H1 (cell line): ENCODE results near the gene CAPN6. TPM values are rescaled to one million over a fixed set of nuclear protein-coding genes. Genes with fewer than 3 reads are reported as not detected.

Experiments used
- CTCF ChIA-PET: fragments of 300-600 bp; sonication (Branson Sonifier 250); formaldehyde crosslinking; loops from one replicate; lab custom pipeline; 2021; ENCODE audit not compliant: partially characterized antibody; lab: Charles Lee
- POLR2A ChIA-PET: fragments of 300-600 bp; sonication (Branson Sonifier 250); formaldehyde crosslinking; loops from one replicate; lab custom pipeline; 2021; ENCODE audit warnings: inconsistent platforms; ENCODE audit not compliant: partially characterized antibody; lab: Charles Lee
- DNase-seq, 2 experiments: peaks; one replicate each; pipeline versions ENCODE4 v3.0.0 to v3.0.0-alpha.2; 2010 to 2022; ENCODE audit warnings: low spot score in 2 of 2, low read depth in 1 of 2, mixed read lengths in 1 of 2
- FAIRE-seq: peaks from 2 replicates; lab custom pipeline; 2011; peaks lifted over from hg19 to GRCh38; lab: Jason Lieb, UNC
- H2AFZ ChIP-seq: 2 replicates; pipeline ENCODE4 v1.8.1; 2012; ENCODE audit warnings: low read length, inconsistent platforms
- H2AK5ac ChIP-seq: 2 replicates; pipeline ENCODE4 v1.6.1; 2013; ENCODE audit warnings: low read depth, low read length
- H2BK120ac ChIP-seq: replicated peaks from 2 replicates; pipeline ENCODE3; 2013; ENCODE audit warnings: low read depth, low read length, inconsistent platforms
- H2BK12ac ChIP-seq: 2 replicates; pipeline ENCODE4 v1.6.1; 2013; ENCODE audit warnings: low read depth, low read length
- H2BK15ac ChIP-seq: 2 replicates; pipeline ENCODE4 v1.6.1; 2013; ENCODE audit warnings: low read length
- H2BK20ac ChIP-seq: 2 replicates; pipeline ENCODE4 v1.6.1; 2013; ENCODE audit warnings: low read length
- H2BK5ac ChIP-seq: 2 replicates; pipeline ENCODE4 v1.6.1; 2013; ENCODE audit warnings: low read depth, low read length
- H3K14ac ChIP-seq: 2 replicates; pipeline ENCODE4 v1.6.1; 2013; ENCODE audit warnings: inconsistent platforms; ENCODE audit not compliant: insufficient read length
- H3K18ac ChIP-seq: 2 replicates; pipeline ENCODE4 v1.6.1; 2013; ENCODE audit warnings: low read length; ENCODE audit errors: extremely low read depth
- H3K23ac ChIP-seq: 2 replicates; pipeline ENCODE4 v1.6.1; 2013; ENCODE audit warnings: inconsistent platforms; ENCODE audit not compliant: insufficient read length
- H3K23me2 ChIP-seq: 2 replicates; pipeline ENCODE4 v1.6.1; 2013; ENCODE audit warnings: low read depth, low read length
- H3K27ac ChIP-seq: 2 replicates; pipeline ENCODE4 v1.6.1; 2011; ENCODE audit warnings: low read depth, low read length, inconsistent platforms
- H3K27me3 ChIP-seq, 4 experiments: replicated peaks in 1 of 4; 1 replicate in 1 of 4; 2 replicates in 3 of 4; pipeline versions ENCODE4 v1.6.1 to v1.8.1; 2011 to 2013; ENCODE audit warnings: low read length in 3 of 4, mild to moderate bottlenecking in 3 of 4, inconsistent platforms in 2 of 4, mixed read lengths in 2 of 4, moderate library complexity in 1 of 4; ENCODE audit not compliant: control insufficient read depth in 3 of 4, insufficient read depth in 3 of 4; ENCODE audit errors: extremely low read depth in 1 of 4
- H3K36me3 ChIP-seq, 4 experiments: 2 replicates each; pipeline versions ENCODE4 v1.6.1 to v1.8.1; 2011 to 2013; ENCODE audit warnings: mild to moderate bottlenecking in 4 of 4, low read length in 3 of 4, moderate library complexity in 2 of 4, control low read depth in 1 of 4, inconsistent platforms in 1 of 4; ENCODE audit not compliant: insufficient read depth in 4 of 4, control insufficient read depth in 2 of 4
- H3K4ac ChIP-seq: replicated peaks from 2 replicates; pipeline ENCODE3; 2013; ENCODE audit warnings: low read length, low read depth, mixed read lengths, inconsistent platforms; ENCODE audit not compliant: insufficient read length
- H3K4me1 ChIP-seq, 4 experiments: replicated peaks in 1 of 4; 1 replicate in 1 of 4; 2 replicates in 3 of 4; pipeline versions ENCODE4 v1.6.1 to v1.8.1; 2011 to 2013; ENCODE audit warnings: low read length in 3 of 4, inconsistent platforms in 2 of 4, mixed read lengths in 1 of 4; ENCODE audit not compliant: insufficient read depth in 4 of 4, control insufficient read depth in 3 of 4
- H3K4me2 ChIP-seq, 2 experiments: 2 replicates each; pipeline versions ENCODE4 v1.6.1 to v1.8.1; 2011 to 2013; ENCODE audit warnings: low read depth in 2 of 2, low read length in 2 of 2, control low read depth in 1 of 2, inconsistent platforms in 1 of 2, mild to moderate bottlenecking in 1 of 2; ENCODE audit not compliant: insufficient read depth in 1 of 2
- H3K4me3 ChIP-seq, 4 experiments: fragments of 200-600, 300-600 bp in 1 of 4; sonication (generic), shearing (Covaris generic), sonication (Bioruptor Twin) in 1 of 4; 2 replicates each; pipeline versions ENCODE4 v1.5.1 to v1.8.1; 2011 to 2016; ENCODE audit warnings: low read length in 4 of 4, low read depth in 3 of 4, control low read depth in 2 of 4, inconsistent platforms in 2 of 4, mild to moderate bottlenecking in 2 of 4, mixed read lengths in 1 of 4, moderate library complexity in 1 of 4; ENCODE audit not compliant: insufficient read depth in 2 of 4; ENCODE audit errors: extremely low read depth in 1 of 4
- H3K56ac ChIP-seq: replicated peaks from 2 replicates; pipeline ENCODE3; 2013; ENCODE audit warnings: low read depth, mild to moderate bottlenecking, mixed read lengths, low read length, inconsistent platforms; ENCODE audit not compliant: insufficient read length
- H3K79me1 ChIP-seq: 2 replicates; pipeline ENCODE4 v1.6.1; 2013; ENCODE audit warnings: low read depth, low read length, control low read depth
- H3K79me2 ChIP-seq, 2 experiments: 2 replicates each; pipeline versions ENCODE4 v1.6.1 to v1.8.1; 2012 to 2013; ENCODE audit warnings: low read length in 2 of 2, mild to moderate bottlenecking in 2 of 2, inconsistent platforms in 1 of 2; ENCODE audit not compliant: insufficient read depth in 2 of 2, control insufficient read depth in 1 of 2
- H3K9ac ChIP-seq, 4 experiments: replicated peaks in 1 of 4; 1 replicate in 1 of 4; 2 replicates in 3 of 4; pipeline versions ENCODE4 v1.6.1 to v1.8.1; 2011 to 2013; ENCODE audit warnings: low read depth in 3 of 4, low read length in 3 of 4, control low read depth in 2 of 4, mild to moderate bottlenecking in 2 of 4, moderate library complexity in 2 of 4, inconsistent platforms in 1 of 4; ENCODE audit errors: extremely low read depth in 1 of 4
- H3K9me3 ChIP-seq, 2 experiments: 2 replicates each; pipeline versions ENCODE4 v1.6.1 to v1.8.1; 2012 to 2013; ENCODE audit warnings: mild to moderate bottlenecking in 2 of 2, moderate library complexity in 2 of 2, control low read depth in 1 of 2, inconsistent platforms in 1 of 2, low read depth in 1 of 2, low read length in 1 of 2, mixed read lengths in 1 of 2; ENCODE audit not compliant: insufficient read depth in 2 of 2
- H4K20me1 ChIP-seq, 2 experiments: replicated peaks in 1 of 2; 2 replicates each; pipeline versions ENCODE3 to v1.8.1; 2011 to 2013; ENCODE audit warnings: inconsistent platforms in 2 of 2, low read length in 2 of 2, mild to moderate bottlenecking in 1 of 2; ENCODE audit not compliant: insufficient read depth in 2 of 2, control insufficient read depth in 1 of 2
- H4K5ac ChIP-seq: 2 replicates; pipeline ENCODE4 v1.6.1; 2013; ENCODE audit warnings: low read length, low read depth, mixed read lengths, inconsistent platforms; ENCODE audit not compliant: insufficient read length
- H4K8ac ChIP-seq: 2 replicates; pipeline ENCODE4 v1.8.0; 2013; ENCODE audit warnings: mild to moderate bottlenecking, moderate library complexity, low read length, inconsistent platforms; ENCODE audit not compliant: insufficient read depth; ENCODE audit errors: extremely low read depth
- H4K91ac ChIP-seq: replicated peaks from 2 replicates; pipeline ENCODE3; 2013; ENCODE audit warnings: low read length, mixed read lengths, inconsistent platforms; ENCODE audit not compliant: insufficient read length
- BCL11A ChIP-seq, 2 experiments: IDR thresholded peaks; one replicate each; pipeline ENCODE4 v1.6.1; 2011; ENCODE audit warnings: low read depth in 2 of 2, low read length in 2 of 2, mild to moderate bottlenecking in 2 of 2
- BRCA1 ChIP-seq: IDR thresholded peaks from 2 replicates; pipeline ENCODE4 v1.6.1; 2012; ENCODE audit warnings: low read depth, low read length, improper control_type of control experiment
- CTCF ChIP-seq, 3 experiments: IDR thresholded peaks; 1 replicate in 2 of 3; 2 replicates in 1 of 3; pipeline versions ENCODE4 v1.5.1 to v1.6.1; 2011; ENCODE audit warnings: low read length in 3 of 3, mild to moderate bottlenecking in 3 of 3, inconsistent platforms in 2 of 3, low read depth in 1 of 3, moderate library complexity in 1 of 3; ENCODE audit not compliant: insufficient read depth in 1 of 3; ENCODE audit errors: control extremely low read depth in 1 of 3
- GABPA ChIP-seq: IDR thresholded peaks from 2 replicates; pipeline ENCODE4 v1.6.1; 2011; ENCODE audit warnings: mild to moderate bottlenecking, low read length, moderate library complexity, borderline replicate concordance; ENCODE audit not compliant: insufficient read depth
- KDM5A ChIP-seq: fragments of 200-600 bp; IDR thresholded peaks from 2 replicates; pipeline ENCODE4 v1.7.1; 2012; ENCODE audit warnings: mild to moderate bottlenecking, low read length, inconsistent platforms, mixed read lengths
- SIN3A ChIP-seq, 2 experiments: IDR thresholded peaks in 1 of 2; conservative IDR thresholded peaks in 1 of 2; 2 replicates each; pipeline ENCODE4 v1.6.1; 2011 to 2012; ENCODE audit warnings: low read length in 2 of 2, improper control_type of control experiment in 1 of 2, low read depth in 1 of 2, mild to moderate bottlenecking in 1 of 2
- SIX5 ChIP-seq: IDR thresholded peaks from 2 replicates; pipeline ENCODE4 v1.6.1; 2011; ENCODE audit warnings: mild to moderate bottlenecking, low read depth, low read length
- SP2 ChIP-seq: IDR thresholded peaks from 2 replicates; pipeline ENCODE4 v1.6.1; 2012; ENCODE audit warnings: mild to moderate bottlenecking, low read length, inconsistent platforms
- SRF ChIP-seq: IDR thresholded peaks from 2 replicates; pipeline ENCODE4 v1.6.1; 2011; ENCODE audit warnings: mild to moderate bottlenecking, low read depth, low read length, moderate library complexity
- TEAD4 ChIP-seq: IDR thresholded peaks from 2 replicates; pipeline ENCODE4 v1.6.1; 2012; ENCODE audit warnings: low read depth, low read length, inconsistent platforms, mixed read lengths
- USF2 ChIP-seq: IDR thresholded peaks from 2 replicates; pipeline ENCODE4 v1.6.1; 2011; ENCODE audit warnings: low read length, improper control_type of control experiment
- WGBS, 2 experiments: shearing (Covaris generic) in 1 of 2; methylation state at CpG; one replicate each; pipeline versions ENCODE4 v1.1.6 to v1.1.7; 2013 to 2015; ENCODE audit warnings: low lambda C conversion rate in 2 of 2, mixed read lengths in 2 of 2, inconsistent platforms in 1 of 2, low coverage in 1 of 2, missing lambda C conversion rate in 1 of 2; ENCODE audit not compliant: insufficient replicate concordance in 2 of 2, insufficient coverage in 1 of 2, insufficient read length in 1 of 2; ENCODE audit errors: extremely low coverage in 1 of 2, missing lambda C conversion rate in 1 of 2; 5-methylcytosine and 5-hydroxymethylcytosine counted together
- polyA plus RNA-seq, 7 experiments: library from polyadenylated mRNA; depleted of rRNA in 3 of 7; stranded (reverse) in 5 of 7; unstranded in 2 of 7; fragments of >200 nt in 5 of 7; fragments of 200-250 nt in 2 of 7; gene quantifications; 1 replicate in 5 of 7; 2 replicates in 1 of 7; 4 replicates in 1 of 7; pipeline versions ENCODE4 v1.2.1 to v1.2.3, GENCODE V29; 2011 to 2013; ENCODE audit warnings: missing spikeins in 2 of 7, mixed read lengths in 2 of 7
- total RNA-seq: library from RNA; stranded (reverse); fragmentation: NEBNext Ultra II Directional; extraction: Animal tissue kit (Norgen Biotek cat#: 25700); gene quantifications from 2 replicates; pipeline ENCODE4 v1.2.1, GENCODE V29; 2021

The CAPN6 gene
- total and polyA plus RNA-seq, 2 of the 8 experiments (the other 6 are each of a cell fraction or from before 2014, with no cell fraction given): 5.3 to 10.6 TPM

- ChIA-PET CTCF (no interaction called here), POLR2A (no interaction called here)
- no peaks in the 10 kb centered on the region for H3K79me2 ChIP-seq
- H3K27ac ChIP-seq: no peak overlapping the region
- H3K36me3 ChIP-seq: no peaks in the 10 kb centered on the region
- H2BK20ac ChIP-seq: no peak overlapping the region
- no peak overlapping the region for H4K8ac ChIP-seq
- WGBS, 2 experiments: 93% methylated on average over 2 of the region's 2 CpGs; no CpG with 5 or more reads in 1 of the 2 experiments
- H3K23me2 ChIP-seq: no peaks in the 10 kb centered on the region
- no peak overlapping the region for H3K56ac ChIP-seq
- no peaks in the 10 kb centered on the region for H3K79me1 ChIP-seq
- H3K14ac ChIP-seq: no peak overlapping the region
- H3K23ac ChIP-seq: no peak overlapping the region
- H2BK15ac ChIP-seq: no peak overlapping the region
- H3K4me3 ChIP-seq: no peak overlapping the region
- H4K20me1 ChIP-seq: no peaks in the 10 kb centered on the region
- no peak overlapping the region for H2AK5ac ChIP-seq
- FAIRE-seq (no peak), DNase-seq (no peak)
- H2BK120ac ChIP-seq: no peak overlapping the region
- H3K27me3 ChIP-seq: no peaks in the 10 kb centered on the region
- no peak overlapping the region for H4K91ac ChIP-seq
- H3K9me3 ChIP-seq: no peaks in the 10 kb centered on the region
- H3K18ac ChIP-seq: no peak overlapping the region
- no peak overlapping the region for H4K5ac ChIP-seq
- no peaks in the 10 kb centered on the region for H3K4me1 ChIP-seq
- H2AFZ ChIP-seq: no peak overlapping the region
- no peak overlapping the region for H3K9ac ChIP-seq
- no peak overlapping the region for H2BK12ac ChIP-seq
- H2BK5ac ChIP-seq: no peak overlapping the region
- H3K4me2 ChIP-seq: no peak overlapping the region
- no peak overlapping the region for H3K4ac ChIP-seq
- TF ChIP-seq SP2 (no peak), GABPA (no peak), TEAD4 (no peak), SIX5 (no peak), KDM5A (no peak), BCL11A (IDR thresholded peaks at IDR 0.05; ENCODE audit: low read depth in 2 of 2, low read length in 2 of 2) (no peak), USF2 (no peak), BRCA1 (no peak), SIN3A (conservative IDR thresholded peaks at IDR 0.05 in 1 of 2, IDR thresholded peaks at IDR 0.05 in 1 of 2; ENCODE audit: low read depth in 1 of 2, low read length in 2 of 2) (no peak), SRF (no peak), CTCF (IDR thresholded peaks at IDR 0.05; ENCODE audit: control extremely low read depth in 1 of 3, insufficient read depth in 1 of 3, low read depth in 1 of 3, low read length in 3 of 3) (no peak)
Observed at GRCh38 chrX:111309083-111309482, 38.8 kb upstream of the CAPN6 start.
